ENCODE measurements around the gene PBX1. TPM values are rescaled to one million over a fixed set of nuclear protein-coding genes. Genes with fewer than 3 reads are reported as not detected.

The PBX1 gene
- total RNA-seq, 4 donors from 2014 or later: 14.4 to 34.6 (median 22.0) TPM

- Histone ChIP-seq H3K4me3 (no peak overlapping the region), H3K27me3 (no peaks in the 10 kb centered on the region), H3K36me3 (no peaks in the 10 kb centered on the region), H3K4me1 (peaks cover 33% of the 10 kb centered on the region), H3K27ac (no peak overlapping the region), H3K9me3 (no peaks in the 10 kb centered on the region)
- WGBS: 84% methylated on average over 2 of the region's 2 CpGs
- DNase-seq (ENCODE audit: low spot score in 2 of 2): no peak
- TF ChIP-seq POLR2A (IDR thresholded peaks at IDR 0.05): no peak
Measured at GRCh38 chr1:164777518-164777917, 218.5 kb downstream of the PBX1 start.

DNA sequence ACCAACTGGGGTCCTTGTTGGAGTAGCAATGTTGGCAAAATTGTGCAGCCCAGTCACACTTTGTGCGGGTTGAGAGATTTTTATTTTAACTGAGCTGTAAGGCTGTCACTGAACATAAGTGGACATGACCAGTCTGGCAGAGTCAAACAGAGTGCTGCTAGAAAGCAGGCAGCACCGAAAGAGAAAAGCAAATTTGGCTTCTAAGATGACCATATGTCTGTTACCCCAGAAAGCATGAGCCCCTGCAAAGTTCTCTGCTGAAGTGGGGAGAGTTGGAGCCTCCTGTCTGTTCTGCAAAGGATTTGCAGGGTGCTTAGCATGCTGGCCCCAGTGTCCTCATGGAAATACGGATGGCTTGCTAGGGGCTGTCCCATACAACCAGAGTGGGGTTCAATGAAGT lies 220.4 kb downstream of the PBX1 start:
- no peak for DNase-seq (ENCODE audit: low spot score in 2 of 2)
- no peaks in the 10 kb centered on the region for H3K36me3 ChIP-seq
- 92% methylated on average over 3 of the region's 3 CpGs for WGBS
- no peak for TF ChIP-seq POLR2AphosphoS5 (IDR thresholded peaks at IDR 0.05)
- no peak for TF ChIP-seq CTCF (IDR thresholded peaks at IDR 0.05)
- no peak for TF ChIP-seq EP300 (IDR thresholded peaks at IDR 0.05)
- TF ChIP-seq POLR2A (IDR thresholded peaks at IDR 0.05): no peak
- peak overlapping the region; percentile 35 for H3K27ac ChIP-seq
- H3K9me3 ChIP-seq: no peaks in the 10 kb centered on the region
- H3K27me3 ChIP-seq: no peaks in the 10 kb centered on the region
- no peak overlapping the region for H3K4me3 ChIP-seq
- H3K4me1 ChIP-seq: peaks cover 35% of the 10 kb centered on the region

DNA sequence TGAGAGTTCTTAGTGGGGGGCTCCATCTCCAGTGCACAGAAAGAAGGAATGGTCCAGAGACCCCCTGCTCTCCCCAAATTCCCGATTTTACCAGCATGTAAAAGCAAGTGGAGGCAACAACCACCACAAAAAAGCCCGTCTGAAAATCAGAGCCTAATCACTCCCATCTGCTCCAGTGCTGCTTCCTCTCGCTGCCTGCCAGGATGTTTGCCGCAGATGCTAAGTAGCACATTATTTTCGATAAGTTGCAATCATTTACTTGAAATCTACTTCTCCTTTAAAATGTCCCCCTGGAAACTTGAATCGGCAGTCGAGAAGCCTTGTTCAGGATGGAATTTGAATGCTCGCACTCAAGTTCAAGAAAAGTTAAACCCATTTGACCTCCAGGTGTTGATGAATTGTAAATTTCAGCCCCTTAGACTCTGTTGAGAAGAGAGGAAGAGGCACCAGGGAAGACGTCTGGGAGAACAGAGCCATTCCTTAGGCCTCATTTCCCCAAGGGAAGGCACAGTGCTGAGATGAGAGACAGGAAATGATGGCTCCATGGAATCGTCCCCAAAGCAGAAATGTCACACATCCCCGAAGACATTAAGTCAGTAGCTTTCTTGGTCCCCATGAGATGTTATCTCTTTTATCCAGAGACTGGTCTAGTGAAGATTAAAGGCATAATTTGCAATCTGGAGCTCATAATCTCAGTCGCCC lies 221.3 kb downstream of the PBX1 start:
- 71% methylated on average over 12 of the region's 12 CpGs for WGBS
- TF ChIP-seq CTCF (IDR thresholded peaks at IDR 0.05): no peak
- TF ChIP-seq EP300 (IDR thresholded peaks at IDR 0.05): no peak
- no peak for TF ChIP-seq POLR2AphosphoS5 (IDR thresholded peaks at IDR 0.05)
- no peak for TF ChIP-seq POLR2A (IDR thresholded peaks at IDR 0.05)
- peak overlapping the region; percentile 35 for H3K27ac ChIP-seq

GRCh38 chr1:164780863-164781262 lies 221.9 kb downstream of the PBX1 start:
- no peaks in the 10 kb centered on the region for H3K27me3 ChIP-seq
- H3K36me3 ChIP-seq: no peaks in the 10 kb centered on the region
- 75% methylated on average over 8 of the region's 8 CpGs for WGBS
- peak overlapping the region; percentile 72 for H3K27ac ChIP-seq
- no peaks in the 10 kb centered on the region for H3K9me3 ChIP-seq
- DNase-seq (ENCODE audit: low spot score in 2 of 2): no peak
- no peak overlapping the region for H3K4me3 ChIP-seq
- peak; percentile 79 for TF ChIP-seq EP300 (IDR thresholded peaks at IDR 0.05)
- TF ChIP-seq POLR2AphosphoS5 (IDR thresholded peaks at IDR 0.05): peak in 2 of 3 donors; percentile 28 to 45
- no peak for TF ChIP-seq CTCF (IDR thresholded peaks at IDR 0.05)
- peak in 1 of 2 donors; percentile 28 for TF ChIP-seq POLR2A (IDR thresholded peaks at IDR 0.05)
- H3K4me1 ChIP-seq: peaks cover 42% of the 10 kb centered on the region

More for the DNA sequence above, 221.3 kb downstream of the PBX1 start:
- H3K36me3 ChIP-seq: no peaks in the 10 kb centered on the region
- no peaks in the 10 kb centered on the region for H3K27me3 ChIP-seq
- DNase-seq (ENCODE audit: low spot score in 2 of 2): no peak
- no peaks in the 10 kb centered on the region for H3K9me3 ChIP-seq
- no peak overlapping the region for H3K4me3 ChIP-seq
- peaks cover 35% of the 10 kb centered on the region for H3K4me1 ChIP-seq

DNA sequence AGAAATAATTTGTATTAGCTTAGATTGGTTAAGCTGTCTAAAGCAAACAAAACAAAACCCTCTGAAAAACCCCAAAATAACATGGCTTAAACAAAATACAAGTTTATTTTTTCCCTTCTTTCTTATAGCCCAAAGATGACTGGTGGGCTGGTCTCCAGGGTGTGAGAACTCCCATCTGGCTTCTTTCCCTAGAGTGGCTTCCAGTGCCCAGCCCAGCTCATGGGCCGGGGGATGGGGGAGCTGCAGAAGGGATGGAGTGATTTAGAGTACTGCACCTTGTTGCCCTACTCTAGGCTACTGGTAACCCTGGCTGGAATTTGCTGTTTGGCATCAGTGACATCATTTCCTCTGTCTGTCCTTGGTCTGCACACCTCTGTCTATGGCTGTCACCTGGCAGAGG lies 223.0 kb downstream of the PBX1 start:
- H3K9me3 ChIP-seq: no peaks in the 10 kb centered on the region
- TF ChIP-seq POLR2A (IDR thresholded peaks at IDR 0.05) (no peak), CTCF (IDR thresholded peaks at IDR 0.05) (no peak), POLR2AphosphoS5 (IDR thresholded peaks at IDR 0.05) (no peak), EP300 (IDR thresholded peaks at IDR 0.05) (no peak)
- no peak overlapping the region for H3K4me3 ChIP-seq
- H3K36me3 ChIP-seq: no peaks in the 10 kb centered on the region
- H3K27ac ChIP-seq: peak overlapping the region; percentile 72
- DNase-seq (ENCODE audit: low spot score in 2 of 2): no peak
- peaks cover 53% of the 10 kb centered on the region for H3K4me1 ChIP-seq
- 56% methylated on average over 1 of the region's 1 CpG for WGBS
- H3K27me3 ChIP-seq: no peaks in the 10 kb centered on the region
